Measurements from ENCODE around the gene DDIT3. TPM values are rescaled to one million over a fixed set of nuclear protein-coding genes. Genes with fewer than 3 reads are reported as not detected.

Gene DDIT3
- total and polyA plus RNA-seq, 2 of the 8 experiments (the other 6 are each of a cell fraction or from before 2014, with no cell fraction given), result 4.9 to 5.7 TPM

DNA sequence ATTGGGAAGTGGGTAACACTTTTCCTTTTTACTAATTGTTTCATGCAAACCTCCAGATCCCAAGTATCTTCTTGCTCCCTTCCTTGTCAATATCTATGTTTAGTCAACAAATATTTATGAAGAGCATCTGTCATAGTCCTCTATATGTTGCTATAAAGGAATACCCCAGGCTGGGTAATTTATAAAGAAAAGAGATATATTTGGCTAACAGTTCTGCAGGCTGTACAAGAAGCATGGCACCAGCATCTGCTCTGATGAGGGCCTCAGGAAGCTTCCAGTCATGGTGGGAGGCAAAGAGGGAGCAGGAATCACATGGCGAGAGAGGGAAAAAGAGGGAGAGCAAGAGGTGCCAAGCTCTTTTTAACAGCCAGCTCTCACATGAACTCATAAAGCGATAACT, 34.1 kb upstream of the DDIT3 start (continued):
- TF ChIP-seq SP2 (IDR thresholded peaks at IDR 0.05; ENCODE audit: low read length) (no peak), KDM1A (IDR thresholded peaks at IDR 0.05; ENCODE audit: borderline replicate concordance, low read length) (no peak)

Measured in H1 (cell line).